Measurements from ENCODE around the gene NAA80.

GRCh38 chr3:50273689-50274065, 25.5 kb downstream of the NAA80 start:
- TF ChIP-seq POLR2A (IDR thresholded peaks at IDR 0.05) = no peak
- TF ChIP-seq CTCF (IDR thresholded peaks at IDR 0.05) = no peak

Measured in adrenal gland (tissue), 5 donors.